ENCODE measurements around the gene DECR2.
"Not testable (repeated sequence)": the region's sequence is repeated elsewhere in the genome, so short reads cannot be mapped to it uniquely, and the experiment has no call there.

Gene DECR2

GRCh38 chr16:401468-402348 is at the start of gene DECR2:
TSS of gene DECR2 (plus strand) at chr16:401885. CDS start at chr16:401964, 79 bp downstream.
- peak; percentile 99 for DNase-seq

- peak; percentile 100 for DNase-seq
These were observed 48.9 kb upstream of the DECR2 start, which contains the start of gene AXIN1 for GRCh38 chr16:352547-353403. TSS of gene AXIN1 (minus strand) at chr16:352723. CDS start at chr16:347025, 5,698 bp downstream.

- DNase-seq: no peak
These were observed 48.0 kb upstream of the DECR2 start for GRCh38 chr16:353404-354290.

GRCh38 chr16:354291-354881 is 47.3 kb upstream of the DECR2 start:
- DNase-seq: no peak

- DNase-seq: no peak
These were observed 46.7 kb upstream of the DECR2 start for GRCh38 chr16:354971-355461.

- DNase-seq: no peak
These were observed 44.9 kb upstream of the DECR2 start for GRCh38 chr16:356741-357140.

- DNase-seq: no peak
These were observed 42.5 kb upstream of the DECR2 start for GRCh38 chr16:359067-359763.

- no peak for DNase-seq
These were observed 41.6 kb upstream of the DECR2 start for GRCh38 chr16:359871-360697.

- DNase-seq: no peak
These were observed 40.9 kb upstream of the DECR2 start for GRCh38 chr16:360698-361336.

GRCh38 chr16:361341-361871 is 40.3 kb upstream of the DECR2 start:
- no peak for DNase-seq

GRCh38 chr16:361872-362701 is 39.6 kb upstream of the DECR2 start:
- DNase-seq: peak; percentile 75

GRCh38 chr16:362702-362999 is 39.0 kb upstream of the DECR2 start:
- DNase-seq: not testable (repeated sequence)

- DNase-seq: no peak
These were observed 38.4 kb upstream of the DECR2 start for GRCh38 chr16:363110-363765.

GRCh38 chr16:363766-364490 is 37.8 kb upstream of the DECR2 start:
- no peak for DNase-seq

GRCh38 chr16:364595-365491 is 36.8 kb upstream of the DECR2 start:
- no peak for DNase-seq

- no peak for DNase-seq
These were observed 35.2 kb upstream of the DECR2 start for GRCh38 chr16:366476-366875.
